Mesendoderm (in vitro differentiated cells): ENCODE measurements around the gene SNX11.
A peak's percentile ranks its signal among the peaks of the same experiment; 100 is the strongest.
"Not testable (repeated sequence)": the region's sequence is repeated elsewhere in the genome, so short reads cannot be mapped to it uniquely, and the experiment has no call there.

Experiments
- DNase-seq: peaks from one replicate; pipeline ENCODE4 v3.0.0; 2013
- H2AK5ac ChIP-seq: 2 replicates; pipeline ENCODE4 v1.6.1; 2013; ENCODE audit warnings: low read length, inconsistent platforms
- H2BK120ac ChIP-seq: 2 replicates; pipeline ENCODE4 v1.6.1; 2013; ENCODE audit warnings: low read depth, mild to moderate bottlenecking, low read length, moderate library complexity, mixed read lengths
- H2BK15ac ChIP-seq: replicated peaks from 2 replicates; pipeline ENCODE4 v1.6.1; 2013; ENCODE audit warnings: low read depth, mild to moderate bottlenecking, moderate library complexity
- H2BK5ac ChIP-seq: 2 replicates; pipeline ENCODE4 v1.6.1; 2013; ENCODE audit warnings: low read length, inconsistent platforms
- H3K18ac ChIP-seq: 2 replicates; pipeline ENCODE4 v1.6.1; 2013; ENCODE audit warnings: mild to moderate bottlenecking, low read length, mixed read lengths
- H3K23ac ChIP-seq: one replicate; pipeline ENCODE4 v1.6.1; 2013; ENCODE audit warnings: low read length
- H3K27ac ChIP-seq: 2 replicates; pipeline ENCODE4 v1.5.1; 2013; ENCODE audit warnings: low read depth, mild to moderate bottlenecking, inconsistent platforms, low read length, moderate library complexity
- H3K27me3 ChIP-seq: 2 replicates; pipeline ENCODE4 v1.6.1; 2013; ENCODE audit warnings: low read length, control low read depth, mild to moderate bottlenecking, inconsistent platforms; ENCODE audit not compliant: insufficient read depth, poor library complexity
- H3K36me3 ChIP-seq: 2 replicates; pipeline ENCODE4 v1.6.1; 2013; ENCODE audit warnings: low read length, inconsistent platforms; ENCODE audit not compliant: control insufficient read depth, insufficient read depth
- H3K4ac ChIP-seq: one replicate; pipeline ENCODE4 v1.6.1; 2013; ENCODE audit warnings: low read depth, mild to moderate bottlenecking, low read length, moderate library complexity
- H3K4me1 ChIP-seq: 2 replicates; pipeline ENCODE4 v1.6.1; 2013; ENCODE audit warnings: low read depth, low read length, inconsistent platforms; ENCODE audit not compliant: control insufficient read depth
- H3K4me2 ChIP-seq: 2 replicates; pipeline ENCODE4 v1.6.1; 2013; ENCODE audit warnings: low read length
- H3K4me3 ChIP-seq: 2 replicates; pipeline ENCODE4 v1.5.1; 2013; ENCODE audit warnings: mild to moderate bottlenecking, low read length
- H3K56ac ChIP-seq: one replicate; pipeline ENCODE4 v1.6.1; 2013; ENCODE audit warnings: low read length
- H3K79me1 ChIP-seq: 2 replicates; pipeline ENCODE4 v1.6.1; 2013; ENCODE audit warnings: low read length, inconsistent platforms
- H3K79me2 ChIP-seq: 2 replicates; pipeline ENCODE4 v1.6.1; 2013; ENCODE audit warnings: mild to moderate bottlenecking, low read length; ENCODE audit not compliant: control insufficient read depth, insufficient read depth
- H3K9ac ChIP-seq: 2 replicates; pipeline ENCODE4 v1.6.1; 2013; ENCODE audit warnings: low read length, inconsistent platforms
- H4K5ac ChIP-seq: one replicate; pipeline ENCODE4 v1.6.1; 2013; ENCODE audit warnings: low read length
- H4K8ac ChIP-seq: one replicate; pipeline ENCODE4 v1.6.1; 2013; ENCODE audit warnings: low read depth, mild to moderate bottlenecking, control low read depth, low read length, moderate library complexity
- WGBS: extraction: QIAGEN DNeasy Blood & Tissue Kit; methylation state at CpG from one replicate; pipeline ENCODE4 v1.1.7; 2013; ENCODE audit warnings: low lambda C conversion rate, missing lambda C conversion rate; ENCODE audit not compliant: insufficient coverage; ENCODE audit errors: extremely low coverage; 5-methylcytosine and 5-hydroxymethylcytosine counted together

SNX11 gene

GRCh38 chr17:48070195-48070594, 37.4 kb upstream of the SNX11 start:
- Histone ChIP-seq H2BK5ac (no peak overlapping the region), H4K5ac (no peak overlapping the region), H2AK5ac (no peak overlapping the region), H3K23ac (no peak overlapping the region), H3K9ac (no peak overlapping the region), H3K56ac (no peak overlapping the region), H3K27ac (no peak overlapping the region), H3K4me2 (no peak overlapping the region), H3K4ac (no peak overlapping the region), H3K79me2 (no peaks in the 10 kb centered on the region), H4K8ac (no peak overlapping the region), H3K27me3 (no peaks in the 10 kb centered on the region), H3K79me1 (no peaks in the 10 kb centered on the region), H3K36me3 (peaks cover 11% of the 10 kb centered on the region), H3K18ac (no peak overlapping the region), H3K4me3 (no peak overlapping the region), H3K4me1 (no peaks in the 10 kb centered on the region), H2BK120ac (no peak overlapping the region), H2BK15ac (no peak overlapping the region)
- DNase-seq, result no peak
- WGBS, result no CpG with 5 or more reads among the region's 2 CpGs

- Histone ChIP-seq H3K4me2 (no peak overlapping the region), H3K36me3 (peaks cover 8% of the 10 kb centered on the region), H2BK120ac (no peak overlapping the region), H3K9ac (no peak overlapping the region), H3K4ac (no peak overlapping the region), H2BK5ac (no peak overlapping the region), H3K27ac (no peak overlapping the region), H4K8ac (no peak overlapping the region), H2AK5ac (no peak overlapping the region), H3K79me1 (no peaks in the 10 kb centered on the region), H3K56ac (no peak overlapping the region), H3K79me2 (no peaks in the 10 kb centered on the region), H4K5ac (no peak overlapping the region), H3K23ac (no peak overlapping the region), H3K4me1 (no peaks in the 10 kb centered on the region), H2BK15ac (no peak overlapping the region), H3K18ac (no peak overlapping the region), H3K4me3 (no peak overlapping the region), H3K27me3 (no peaks in the 10 kb centered on the region)
- no peak for DNase-seq
- no CpG with 5 or more reads among the region's 2 CpGs for WGBS
Measured at GRCh38 chr17:48071654-48072053, 35.9 kb upstream of the SNX11 start.

GRCh38 chr17:48072811-48073210, 34.8 kb upstream of the SNX11 start:
- not testable (repeated sequence) for H3K79me1 ChIP-seq, H3K4me3 ChIP-seq, H3K36me3 ChIP-seq, H2BK120ac ChIP-seq, H4K5ac ChIP-seq, H3K4me1 ChIP-seq, H3K27me3 ChIP-seq, H3K18ac ChIP-seq, H3K9ac ChIP-seq, H3K23ac ChIP-seq, DNase-seq, H3K4me2 ChIP-seq, H2AK5ac ChIP-seq, H3K27ac ChIP-seq, H2BK5ac ChIP-seq, H3K56ac ChIP-seq, H2BK15ac ChIP-seq, H3K79me2 ChIP-seq, H4K8ac ChIP-seq, H3K4ac ChIP-seq
- whole genome bisulfite sequencing, result no CpG with 5 or more reads among the region's 9 CpGs

- not testable (repeated sequence) for H3K36me3 ChIP-seq, H4K5ac ChIP-seq, H3K4me3 ChIP-seq, DNase-seq, H2AK5ac ChIP-seq, H3K4me1 ChIP-seq, H3K27me3 ChIP-seq, H3K4ac ChIP-seq, H2BK5ac ChIP-seq, H3K18ac ChIP-seq, H3K79me1 ChIP-seq, H3K23ac ChIP-seq, H3K4me2 ChIP-seq, H3K27ac ChIP-seq, H3K56ac ChIP-seq, H3K9ac ChIP-seq, H2BK120ac ChIP-seq, H3K79me2 ChIP-seq, H4K8ac ChIP-seq, H2BK15ac ChIP-seq
- no CpG with 5 or more reads among the region's 5 CpGs for WGBS
Measured at GRCh38 chr17:48073566-48074094, 33.9 kb upstream of the SNX11 start.

GRCh38 chr17:48074322-48075081, 33.1 kb upstream of the SNX11 start:
- Histone ChIP-seq H3K4me1 (no peaks in the 10 kb centered on the region), H2BK15ac (no peak overlapping the region), H3K18ac (no peak overlapping the region), H3K9ac (no peak overlapping the region), H3K79me2 (peaks cover 7% of the 10 kb centered on the region), H4K5ac (no peak overlapping the region), H2BK5ac (no peak overlapping the region), H3K4me3 (no peak overlapping the region), H3K4me2 (no peak overlapping the region), H2BK120ac (no peak overlapping the region), H4K8ac (no peak overlapping the region), H3K79me1 (no peaks in the 10 kb centered on the region), H3K56ac (no peak overlapping the region), H3K27ac (no peak overlapping the region), H3K4ac (no peak overlapping the region), H3K36me3 (peaks cover 5% of the 10 kb centered on the region), H3K23ac (no peak overlapping the region), H2AK5ac (no peak overlapping the region), H3K27me3 (no peaks in the 10 kb centered on the region)
- WGBS, result no CpG with 5 or more reads among the region's 7 CpGs
- peak; percentile 75 for DNase-seq

- not testable (repeated sequence) for H3K27ac ChIP-seq, DNase-seq, H3K18ac ChIP-seq, H3K4me2 ChIP-seq, H4K5ac ChIP-seq, H4K8ac ChIP-seq, H3K4me3 ChIP-seq, H3K9ac ChIP-seq, H3K36me3 ChIP-seq, H3K79me1 ChIP-seq, H3K56ac ChIP-seq, H2BK5ac ChIP-seq, H3K4ac ChIP-seq, H3K4me1 ChIP-seq, H2BK15ac ChIP-seq, H2BK120ac ChIP-seq, H2AK5ac ChIP-seq, H3K23ac ChIP-seq, H3K27me3 ChIP-seq
- no CpG with 5 or more reads among the region's 10 CpGs for WGBS
- peaks cover 14% of the 10 kb centered on the region for H3K79me2 ChIP-seq
Measured at GRCh38 chr17:48077152-48077551, 30.4 kb upstream of the SNX11 start.
